K562 (cell line): Measurements from ENCODE around the gene ZDHHC20. TPM values are rescaled to one million over a fixed set of nuclear protein-coding genes. Genes with fewer than 3 reads are reported as not detected.

Experiments used
- ARID4B ChIP-seq: sonication (generic); formaldehyde crosslinking; IDR thresholded peaks from 2 replicates; pipeline ENCODE4 v1.8.0; 2022; ENCODE audit warnings: mild to moderate bottlenecking, missing genetic modification reagents
- ATF7 ChIP-seq: fragments of 450-650 bp; IDR thresholded peaks from 2 replicates; pipeline ENCODE4 v1.7.1; 2014; ENCODE audit warnings: mild to moderate bottlenecking, moderate library complexity
- CCNT2 ChIP-seq: IDR thresholded peaks from 2 replicates; pipeline ENCODE4 v1.6.1; 2011; ENCODE audit warnings: borderline replicate concordance, low read depth, mild to moderate bottlenecking, moderate library complexity, mixed read lengths, low read length; ENCODE audit not compliant: insufficient read length; ENCODE audit errors: extremely low read depth
- GABPB1 ChIP-seq: sonication (generic); formaldehyde crosslinking; IDR thresholded peaks from 2 replicates; pipeline ENCODE4 v1.8.0; 2022; ENCODE audit warnings: mild to moderate bottlenecking, missing genetic modification reagents
- KDM5B ChIP-seq: fragments of 200-600 bp; sonication (generic); IDR thresholded peaks from 2 replicates; pipeline ENCODE4 v1.6.1; 2012; ENCODE audit warnings: low read depth, mild to moderate bottlenecking, moderate library complexity, low read length, control low read depth, inconsistent platforms; ENCODE audit not compliant: insufficient replicate concordance
- MAZ ChIP-seq, 2 experiments: fragments of 450-650 bp in 1 of 2; sonication (generic) in 1 of 2; formaldehyde crosslinking; IDR thresholded peaks in 1 of 2; conservative IDR thresholded peaks in 1 of 2; 2 replicates each; pipeline versions ENCODE4 v1.4.0 to v1.5.0; 2020; ENCODE audit warnings: mild to moderate bottlenecking in 1 of 2, missing genetic modification reagents in 1 of 2
- PHF8 ChIP-seq: fragments of 200-600 bp; sonication (generic); IDR thresholded peaks from 2 replicates; pipeline ENCODE4 v1.6.1; 2012; ENCODE audit warnings: mixed run types, mild to moderate bottlenecking, inconsistent platforms, low read length, moderate library complexity, borderline replicate concordance
- POLR2A ChIP-seq: fragments of 450-650 bp; conservative IDR thresholded peaks from 2 replicates; pipeline ENCODE4 v1.6.1; 2016
- POLR3A ChIP-seq: IDR thresholded peaks from 2 replicates; pipeline ENCODE4 v1.6.1; 2011; ENCODE audit warnings: borderline replicate concordance, mild to moderate bottlenecking, moderate library complexity; ENCODE audit not compliant: insufficient read length, insufficient read depth; ENCODE audit errors: extremely low read depth
- TFAP4 ChIP-seq: sonication (generic); formaldehyde crosslinking; IDR thresholded peaks from 2 replicates; pipeline ENCODE4 v1.8.0; 2022; ENCODE audit warnings: missing genetic modification reagents, mild to moderate bottlenecking, moderate library complexity, borderline replicate concordance
- YY1 ChIP-seq, 3 experiments: IDR thresholded peaks; 2 replicates each; pipeline ENCODE4 v1.6.1; 2011; ENCODE audit warnings: low read length in 2 of 3, mild to moderate bottlenecking in 2 of 3, moderate library complexity in 2 of 3, borderline replicate concordance in 1 of 3, control low read depth in 1 of 3, low read depth in 1 of 3; ENCODE audit not compliant: insufficient read depth in 3 of 3, insufficient replicate concordance in 2 of 3, control insufficient read depth in 1 of 3, insufficient read length in 1 of 3; ENCODE audit errors: extremely low read depth in 1 of 3
- polyA plus RNA-seq, 8 experiments: library from polyadenylated mRNA; depleted of rRNA in 4 of 8; stranded (reverse) in 5 of 8; unstranded in 3 of 8; fragments of >200 nt; fragmentation: Nextera tagmentation in 2 of 8; fragmentation: Illumina TruSeq in 1 of 8; extraction: Ambion mirVana in 2 of 8; extraction: Trizol in 1 of 8; gene quantifications; 2 replicates each; pipeline versions ENCODE4 v1.2.1 to v1.2.3, GENCODE V29; 2011 to 2014; ENCODE audit warnings: inconsistent platforms in 1 of 8, missing spikeins in 1 of 8
- total RNA-seq, 7 experiments: library from RNA; depleted of rRNA in 6 of 7; stranded (reverse); fragments of >200 nt in 6 of 7; fragmentation: Illumina TruSeq in 2 of 7; extraction: Trizol in 2 of 7; gene quantifications; 2 replicates each; pipeline versions ENCODE4 v1.2.1 to v1.2.3, GENCODE V29; 2011 to 2021; ENCODE audit warnings: low replicate concordance in 1 of 7
- TF ChIP-seq, protein P1 (sequence below), 2 experiments: IDR thresholded peaks; 2 replicates each; pipeline ENCODE4 v1.6.1; 2012; ENCODE audit warnings: improper control_type of control experiment in 2 of 2, low read depth in 2 of 2, low read length in 2 of 2, borderline replicate concordance in 1 of 2
- TF ChIP-seq, protein P2 (sequence below), 2 experiments: IDR thresholded peaks; 2 replicates each; pipeline ENCODE4 v1.6.1; 2011; ENCODE audit warnings: borderline replicate concordance in 1 of 2, control low read depth in 1 of 2, low read depth in 1 of 2, low read length in 1 of 2, mild to moderate bottlenecking in 1 of 2, mixed read lengths in 1 of 2, moderate library complexity in 1 of 2; ENCODE audit not compliant: insufficient read depth in 1 of 2, insufficient read length in 1 of 2, poor library complexity in 1 of 2, severe bottlenecking in 1 of 2; ENCODE audit errors: extremely low read depth in 1 of 2

Gene ZDHHC20
- total and polyA plus RNA-seq, 9 of the 15 experiments (the other 6 are each of a cell fraction or from before 2014, with no cell fraction given), result 2.7 to 20.9 (median 15.8) TPM

DNA sequence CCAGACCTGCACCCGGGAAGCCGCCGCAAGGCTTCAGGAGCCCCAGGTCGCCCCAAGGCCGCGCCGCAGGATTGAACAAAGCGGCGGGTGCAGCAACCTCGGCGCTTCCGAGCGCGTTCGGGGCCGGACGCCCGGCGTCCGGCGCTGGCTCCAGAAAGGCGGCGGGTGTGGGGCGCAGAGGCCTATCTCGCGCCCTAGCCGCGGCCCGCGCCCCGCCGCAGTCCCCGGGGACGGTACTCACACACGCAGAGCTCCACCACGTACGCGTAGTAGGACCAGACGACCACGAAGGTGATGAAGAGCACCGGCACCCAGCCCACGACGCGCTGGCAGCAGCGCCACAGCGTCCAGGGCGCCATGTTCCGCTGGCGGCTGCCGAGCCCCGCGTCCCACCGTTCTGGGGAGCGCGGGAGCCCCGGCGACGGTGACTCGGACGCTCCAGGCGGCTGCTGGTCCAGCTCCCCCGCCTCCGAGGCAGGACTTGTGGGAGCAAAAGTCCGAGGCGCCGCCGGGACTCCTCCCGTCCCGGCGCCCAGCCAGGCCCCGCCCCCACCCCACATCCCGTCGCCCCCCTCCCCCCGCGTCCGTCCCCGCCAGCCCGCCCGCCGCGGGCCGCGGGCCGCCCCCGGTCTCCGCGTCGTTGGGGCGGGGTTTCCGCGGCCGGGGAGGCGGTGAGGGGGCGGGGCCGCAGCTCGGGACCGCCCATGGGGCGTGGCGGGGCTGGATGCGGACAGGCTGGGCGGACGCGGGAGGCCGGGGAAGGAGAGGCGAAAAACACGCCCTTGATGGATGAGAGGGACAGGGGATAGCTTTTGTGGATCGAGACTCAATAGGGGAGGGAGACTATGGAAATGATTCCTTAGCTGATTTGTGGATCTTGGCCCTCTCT is at the start of gene ZDHHC20 (continued):
- TF ChIP-seq CCNT2 (peak; percentile 30), ARID4B (CRISPR knock-in tag) (0 out of 2 replicates have a peak, but pooled peaks have one; percentile 44), POLR2A (peak; percentile 67), TFAP4 (0 out of 2 replicates have a peak, but pooled peaks have one; percentile 15), MAZ (CRISPR knock-in tag; conservative IDR thresholded peaks at IDR 0.05 in 1 of 2, IDR thresholded peaks at IDR 0.05 in 1 of 2) (peak in 1 of 2 experiments; percentile 42; a peak in 2 of 4 replicates), GABPB1 (CRISPR knock-in tag) (peak; percentile 49), KDM5B (peak; percentile 61), ATF7 (peak; percentile 25; the same call in 1 of the 2 replicates), POLR3A (no peak), PHF8 (peak; percentile 87), YY1 (IDR thresholded peaks at IDR 0.05; ENCODE audit: borderline replicate concordance in 1 of 3, control insufficient read depth in 1 of 3, extremely low read depth in 1 of 3, insufficient read depth in 3 of 3, insufficient read length in 1 of 3, insufficient replicate concordance in 2 of 3, low read depth in 1 of 3, low read length in 2 of 3) (peak in 2 of 3 experiments; percentile 26 to 64)
- TF ChIP-seq, protein P1, sequence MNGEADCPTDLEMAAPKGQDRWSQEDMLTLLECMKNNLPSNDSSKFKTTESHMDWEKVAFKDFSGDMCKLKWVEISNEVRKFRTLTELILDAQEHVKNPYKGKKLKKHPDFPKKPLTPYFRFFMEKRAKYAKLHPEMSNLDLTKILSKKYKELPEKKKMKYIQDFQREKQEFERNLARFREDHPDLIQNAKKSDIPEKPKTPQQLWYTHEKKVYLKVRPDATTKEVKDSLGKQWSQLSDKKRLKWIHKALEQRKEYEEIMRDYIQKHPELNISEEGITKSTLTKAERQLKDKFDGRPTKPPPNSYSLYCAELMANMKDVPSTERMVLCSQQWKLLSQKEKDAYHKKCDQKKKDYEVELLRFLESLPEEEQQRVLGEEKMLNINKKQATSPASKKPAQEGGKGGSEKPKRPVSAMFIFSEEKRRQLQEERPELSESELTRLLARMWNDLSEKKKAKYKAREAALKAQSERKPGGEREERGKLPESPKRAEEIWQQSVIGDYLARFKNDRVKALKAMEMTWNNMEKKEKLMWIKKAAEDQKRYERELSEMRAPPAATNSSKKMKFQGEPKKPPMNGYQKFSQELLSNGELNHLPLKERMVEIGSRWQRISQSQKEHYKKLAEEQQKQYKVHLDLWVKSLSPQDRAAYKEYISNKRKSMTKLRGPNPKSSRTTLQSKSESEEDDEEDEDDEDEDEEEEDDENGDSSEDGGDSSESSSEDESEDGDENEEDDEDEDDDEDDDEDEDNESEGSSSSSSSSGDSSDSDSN (IDR thresholded peaks at IDR 0.05; ENCODE audit: borderline replicate concordance in 1 of 2, low read depth in 2 of 2, low read length in 2 of 2), result peak in 1 of 2 experiments; percentile 85; a peak in 2 of 4 replicates
- TF ChIP-seq, protein P2, sequence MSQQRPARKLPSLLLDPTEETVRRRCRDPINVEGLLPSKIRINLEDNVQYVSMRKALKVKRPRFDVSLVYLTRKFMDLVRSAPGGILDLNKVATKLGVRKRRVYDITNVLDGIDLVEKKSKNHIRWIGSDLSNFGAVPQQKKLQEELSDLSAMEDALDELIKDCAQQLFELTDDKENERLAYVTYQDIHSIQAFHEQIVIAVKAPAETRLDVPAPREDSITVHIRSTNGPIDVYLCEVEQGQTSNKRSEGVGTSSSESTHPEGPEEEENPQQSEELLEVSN (IDR thresholded peaks at IDR 0.05; ENCODE audit: borderline replicate concordance in 1 of 2, extremely low read depth in 1 of 2, insufficient read depth in 1 of 2, insufficient read length in 1 of 2, low read depth in 1 of 2, low read length in 1 of 2, poor library complexity in 1 of 2, severe bottlenecking in 1 of 2), result peak in 1 of 2 experiments; percentile 52
